Neuron (in vitro differentiated cells): ENCODE results near the gene UBE2C.
"Not testable (repeated sequence)": the region's sequence is repeated elsewhere in the genome, so short reads cannot be mapped to it uniquely, and the experiment has no call there.

ENCODE experiments used
- H2AFZ ChIP-seq: one replicate; pipeline ENCODE4 v1.6.1; 2013; ENCODE audit warnings: low read depth, mild to moderate bottlenecking, inconsistent platforms, low read length, moderate library complexity
- H3K27me3 ChIP-seq: one replicate; pipeline ENCODE4 v1.6.1; 2013; ENCODE audit warnings: low read length; ENCODE audit not compliant: insufficient read depth
- H3K36me3 ChIP-seq: one replicate; pipeline ENCODE4 v1.6.1; 2013; ENCODE audit warnings: low read length; ENCODE audit not compliant: insufficient read depth
- H3K4me1 ChIP-seq: one replicate; pipeline ENCODE4 v1.6.1; 2013; ENCODE audit warnings: low read length; ENCODE audit not compliant: insufficient read depth
- H3K4me3 ChIP-seq: 2 replicates; pipeline ENCODE4 v1.5.1; 2013; ENCODE audit warnings: mild to moderate bottlenecking, low read length, moderate library complexity
- H3K9me3 ChIP-seq: one replicate; pipeline ENCODE4 v1.6.1; 2013; ENCODE audit warnings: low read length

Gene UBE2C

DNA sequence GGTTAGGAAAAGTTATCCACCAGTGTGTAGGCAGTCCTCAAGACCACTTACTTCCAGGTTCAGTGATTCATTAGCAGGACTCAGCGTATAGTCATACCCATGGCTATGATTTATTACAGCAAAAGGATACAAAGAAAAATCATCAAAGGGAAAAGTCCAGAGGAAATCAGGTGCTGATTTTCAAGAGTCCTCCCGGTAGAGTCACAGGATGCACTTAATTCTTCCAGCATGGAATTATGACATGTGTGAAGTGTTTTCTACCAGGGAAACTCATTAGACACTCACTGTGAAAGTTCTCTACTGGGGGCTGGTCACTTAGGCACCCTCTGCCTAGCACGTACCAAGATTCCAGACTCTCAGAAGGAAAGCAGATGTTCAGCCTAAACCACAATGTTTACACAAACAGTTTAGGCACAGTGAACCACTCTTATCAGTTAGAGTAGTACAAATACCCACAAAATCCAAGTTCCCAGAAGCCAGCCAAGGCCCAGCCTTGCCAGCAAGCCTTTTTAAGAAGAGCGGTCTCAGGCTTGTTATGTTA is 31.0 kb upstream of the UBE2C start:
- H3K9me3 ChIP-seq, result no peaks in the 10 kb centered on the region
- no peaks in the 10 kb centered on the region for H3K36me3 ChIP-seq
- no peak overlapping the region for H3K4me3 ChIP-seq
- H3K27me3 ChIP-seq, result no peaks in the 10 kb centered on the region
- H3K4me1 ChIP-seq, result no peaks in the 10 kb centered on the region
- H2AFZ ChIP-seq, result no peak overlapping the region

DNA sequence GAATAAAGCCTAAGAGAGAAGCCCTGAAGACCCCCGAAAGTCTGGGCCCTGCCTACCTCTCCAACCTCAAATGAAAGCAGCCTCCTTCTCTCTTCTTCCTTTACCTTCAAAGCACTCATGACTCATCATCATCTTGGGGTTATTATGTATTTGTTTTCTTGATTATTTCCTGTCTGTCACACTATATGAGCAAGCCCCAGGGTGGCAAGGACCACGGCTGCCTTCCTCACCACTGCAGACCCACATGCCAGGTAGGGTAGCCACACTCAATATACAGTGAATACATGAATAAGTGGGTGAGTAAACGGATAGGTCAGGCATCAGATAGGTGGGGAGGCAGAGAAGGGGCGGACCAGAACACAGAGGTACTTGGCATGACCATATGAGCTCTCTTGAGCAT is 29.6 kb upstream of the UBE2C start:
- Histone ChIP-seq H3K9me3 (no peaks in the 10 kb centered on the region), H3K36me3 (no peaks in the 10 kb centered on the region), H3K27me3 (no peaks in the 10 kb centered on the region), H3K4me1 (no peaks in the 10 kb centered on the region), H3K4me3 (no peak overlapping the region), H2AFZ (no peak overlapping the region)

DNA sequence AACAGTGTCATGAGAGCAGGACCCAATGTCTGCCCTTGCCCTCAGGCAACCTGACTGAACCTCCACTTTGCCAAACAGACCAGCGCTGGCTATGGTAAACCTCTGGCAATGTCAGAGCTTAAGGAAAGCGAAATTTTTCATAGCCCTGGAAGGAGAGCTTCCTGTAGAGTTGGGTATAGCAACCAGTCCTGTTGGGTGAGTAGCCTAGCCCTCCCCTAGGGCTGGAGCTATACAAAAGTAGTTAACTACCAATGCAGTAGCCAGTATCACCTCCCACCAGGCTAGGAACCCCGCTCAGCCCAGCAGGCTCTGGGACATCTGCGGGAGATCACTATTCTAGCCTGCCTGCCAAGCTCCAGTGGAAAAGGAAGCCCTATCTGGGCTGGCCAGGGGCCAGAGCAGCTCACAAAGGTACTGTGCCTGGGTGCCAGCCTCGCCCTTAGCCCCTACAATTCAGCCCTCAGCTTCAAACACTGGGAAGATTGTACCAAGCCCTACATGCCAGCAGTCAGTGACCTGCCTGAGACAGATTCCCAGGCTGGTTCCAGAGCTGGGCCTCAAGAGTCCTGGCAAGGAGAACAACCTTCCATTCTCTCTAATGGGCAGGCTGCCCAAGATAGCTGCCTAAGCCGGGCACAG is 28.7 kb upstream of the UBE2C start:
- Histone ChIP-seq H3K36me3 (no peaks in the 10 kb centered on the region), H3K9me3 (no peaks in the 10 kb centered on the region), H2AFZ (no peak overlapping the region), H3K27me3 (no peaks in the 10 kb centered on the region), H3K4me1 (no peaks in the 10 kb centered on the region), H3K4me3 (no peak overlapping the region)

DNA sequence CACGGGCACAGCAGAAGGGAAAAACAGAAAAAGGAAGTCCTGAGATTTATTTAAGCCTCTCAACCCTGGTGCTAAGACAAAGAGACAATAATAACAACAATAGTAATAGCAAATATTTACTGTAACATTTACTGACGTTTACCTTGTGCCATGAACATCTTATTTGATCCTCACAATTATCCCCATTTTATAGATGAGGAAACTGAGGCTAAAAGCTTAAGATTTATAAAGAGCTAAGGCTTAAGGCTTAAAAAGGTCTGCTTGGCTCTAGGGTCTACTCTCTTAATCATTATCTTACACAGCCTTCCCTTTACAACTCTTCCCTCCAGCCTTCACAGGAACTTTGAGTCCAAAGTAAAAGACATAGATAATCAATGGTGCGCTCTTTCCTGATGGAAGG is 24.1 kb upstream of the UBE2C start:
- Histone ChIP-seq H3K27me3 (no peaks in the 10 kb centered on the region), H3K4me1 (peaks cover 9% of the 10 kb centered on the region), H3K9me3 (no peaks in the 10 kb centered on the region), H3K4me3 (no peak overlapping the region), H2AFZ (no peak overlapping the region), H3K36me3 (no peaks in the 10 kb centered on the region)

DNA sequence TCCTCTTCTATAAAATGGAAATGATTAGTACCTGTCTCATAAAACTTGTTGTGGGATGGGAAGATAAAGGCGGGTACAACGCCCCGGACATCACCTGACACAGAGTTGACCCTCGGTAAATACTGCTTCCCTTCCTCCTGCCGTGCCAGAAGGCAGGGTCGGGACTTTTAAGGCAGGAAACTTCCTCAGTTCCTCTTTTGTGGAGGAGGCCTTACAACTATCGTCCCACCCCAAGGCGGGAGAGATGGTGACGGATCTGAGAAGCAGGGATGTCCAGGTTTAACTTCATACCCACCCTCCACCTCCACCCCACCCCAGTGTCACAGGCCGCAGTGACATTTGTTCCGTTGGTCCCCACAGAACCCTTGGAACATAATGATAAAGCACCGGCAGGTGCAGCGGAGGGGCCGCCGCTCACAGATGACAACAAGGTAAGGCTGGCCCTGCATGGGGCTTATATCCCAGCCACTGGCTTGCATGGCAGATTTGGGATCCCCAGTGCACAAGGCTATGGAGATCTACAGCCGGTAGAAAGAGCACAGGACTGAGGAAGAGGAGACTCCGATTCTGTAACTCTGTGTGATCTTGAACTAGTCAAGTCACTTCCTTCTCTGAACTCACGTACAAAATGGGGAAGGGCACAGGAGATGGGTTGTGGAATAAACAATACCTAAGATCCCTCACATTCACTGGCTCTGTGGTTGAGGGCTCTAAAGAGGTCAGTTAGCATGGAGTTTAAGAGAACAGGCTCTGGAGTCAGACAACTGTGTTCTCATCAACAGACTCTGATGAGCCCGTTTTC is 19.9 kb upstream of the UBE2C start:
- H3K27me3 ChIP-seq, result no peaks in the 10 kb centered on the region
- peaks cover 9% of the 10 kb centered on the region for H3K4me1 ChIP-seq
- peak overlapping the region; percentile 97 for H3K4me3 ChIP-seq
- no peaks in the 10 kb centered on the region for H3K9me3 ChIP-seq
- peak overlapping the region; percentile 75 for H2AFZ ChIP-seq
- H3K36me3 ChIP-seq, result peaks cover 31% of the 10 kb centered on the region

DNA sequence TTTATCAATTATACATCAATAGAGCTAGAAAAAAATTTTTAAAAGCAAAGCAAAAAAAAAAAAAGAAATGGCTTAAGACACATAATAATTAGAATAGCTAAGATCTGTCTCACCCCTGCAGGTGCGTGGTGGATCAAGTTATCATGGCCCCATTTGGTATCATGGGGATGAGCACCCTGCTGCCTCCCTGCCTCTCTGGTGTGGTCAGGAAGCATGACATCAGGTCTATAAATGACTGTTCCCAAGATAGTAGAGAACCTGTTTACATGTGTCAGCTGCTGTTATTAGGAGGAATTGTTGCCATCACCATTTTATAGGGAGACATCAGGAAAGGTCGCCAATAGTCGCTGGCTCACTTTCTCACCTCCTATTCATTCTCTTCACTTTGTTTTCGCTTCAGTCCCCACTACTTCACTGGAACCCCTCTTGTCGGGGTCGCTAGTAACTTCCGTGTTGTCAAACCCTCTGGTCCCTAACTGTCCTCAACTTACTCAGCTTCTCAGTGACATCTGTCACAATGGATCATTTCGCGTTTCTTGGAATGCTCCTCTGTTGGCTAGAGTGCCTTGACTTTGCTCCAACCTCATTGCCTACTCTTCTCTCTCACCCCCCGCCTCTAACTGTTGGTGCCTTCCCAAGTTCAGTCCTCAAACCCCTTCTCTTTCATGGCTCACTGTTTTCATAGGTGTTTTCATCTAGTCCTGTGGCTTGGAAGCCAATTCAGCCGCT is 15.9 kb upstream of the UBE2C start:
- Histone ChIP-seq H3K36me3 (peaks cover 38% of the 10 kb centered on the region), H3K4me3 (no peak overlapping the region), H3K27me3 (no peaks in the 10 kb centered on the region), H3K4me1 (peaks cover 9% of the 10 kb centered on the region), H2AFZ (no peak overlapping the region), H3K9me3 (no peaks in the 10 kb centered on the region)

DNA sequence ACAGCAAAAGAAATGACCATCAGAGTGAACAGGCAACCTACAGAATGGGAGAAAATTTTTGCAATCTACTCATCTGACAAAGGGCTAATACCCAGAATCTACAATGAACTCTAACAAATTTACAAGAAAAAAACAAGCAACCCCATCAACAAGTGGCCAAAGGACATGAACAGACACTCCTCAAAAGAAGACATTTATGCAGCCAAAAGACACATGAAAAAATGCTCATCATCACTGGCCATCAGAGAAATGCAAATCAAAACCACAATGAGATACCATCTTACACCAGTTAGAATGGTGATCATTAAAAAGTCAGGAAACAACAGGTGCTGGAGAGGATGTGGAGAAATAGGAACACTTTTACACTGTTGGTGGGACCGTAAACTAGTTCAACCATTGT is 14.9 kb upstream of the UBE2C start:
- peaks cover 46% of the 10 kb centered on the region for H3K36me3 ChIP-seq
- not testable (repeated sequence) for H3K9me3 ChIP-seq, H2AFZ ChIP-seq, H3K27me3 ChIP-seq, H3K4me1 ChIP-seq, H3K4me3 ChIP-seq

DNA sequence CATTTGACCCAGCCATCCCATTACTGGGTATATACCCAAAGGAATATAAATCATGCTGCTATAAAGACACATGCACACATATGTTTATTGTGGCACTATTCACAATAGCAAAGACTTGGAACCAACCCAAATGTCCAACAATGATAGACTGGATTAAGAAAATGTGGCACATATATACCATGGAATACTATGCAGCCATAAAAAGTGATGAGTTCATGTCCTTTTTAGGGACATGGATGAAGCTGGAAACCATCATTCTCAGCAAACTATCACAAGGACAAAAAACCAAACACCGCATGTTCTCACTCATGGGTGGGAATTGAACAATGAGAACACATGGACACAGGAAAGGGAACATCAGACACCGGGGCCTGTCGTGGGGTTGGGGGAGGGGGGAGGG is 14.5 kb upstream of the UBE2C start:
- H3K9me3 ChIP-seq, H3K4me1 ChIP-seq, H2AFZ ChIP-seq, H3K27me3 ChIP-seq, H3K4me3 ChIP-seq: not testable (repeated sequence)
- H3K36me3 ChIP-seq, result peaks cover 50% of the 10 kb centered on the region

DNA sequence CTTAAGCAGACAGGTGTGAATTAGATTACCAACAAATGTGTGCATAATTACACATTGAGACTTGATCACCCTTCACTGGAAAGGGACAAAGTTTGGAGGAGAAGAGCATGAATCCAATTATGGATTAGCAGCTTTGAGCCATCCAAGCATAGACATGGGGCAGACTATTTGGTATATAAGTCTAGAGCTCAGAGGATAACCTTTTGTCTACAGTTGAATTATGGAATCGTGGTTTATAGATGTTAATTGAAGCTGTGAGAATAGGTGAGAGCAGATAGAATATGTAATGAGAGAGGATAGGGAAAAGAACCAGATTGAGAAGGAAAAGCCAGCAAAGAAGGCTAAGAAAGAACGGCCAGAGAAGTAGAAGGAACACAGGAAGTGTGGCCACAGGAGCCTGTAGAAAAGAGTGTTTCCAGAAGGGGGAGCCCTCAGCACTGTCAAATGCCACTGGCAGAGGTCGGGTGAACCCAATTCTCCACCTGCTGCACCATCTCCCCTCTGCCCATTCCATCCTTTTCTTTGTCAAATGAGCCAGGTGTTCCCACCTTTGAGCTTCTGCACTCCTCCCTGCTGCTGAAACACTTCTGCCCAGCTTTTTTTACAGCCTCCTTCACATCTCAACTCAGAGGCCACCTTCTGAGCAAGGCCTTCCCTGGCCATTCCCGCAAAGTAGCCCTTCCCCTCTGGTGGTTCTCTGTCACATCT is 13.4 kb upstream of the UBE2C start:
- H3K9me3 ChIP-seq, result no peaks in the 10 kb centered on the region
- H3K36me3 ChIP-seq, result peaks cover 57% of the 10 kb centered on the region
- H3K4me1 ChIP-seq, result no peaks in the 10 kb centered on the region
- no peaks in the 10 kb centered on the region for H3K27me3 ChIP-seq
- H3K4me3 ChIP-seq, result no peak overlapping the region
- H2AFZ ChIP-seq, result no peak overlapping the region

DNA sequence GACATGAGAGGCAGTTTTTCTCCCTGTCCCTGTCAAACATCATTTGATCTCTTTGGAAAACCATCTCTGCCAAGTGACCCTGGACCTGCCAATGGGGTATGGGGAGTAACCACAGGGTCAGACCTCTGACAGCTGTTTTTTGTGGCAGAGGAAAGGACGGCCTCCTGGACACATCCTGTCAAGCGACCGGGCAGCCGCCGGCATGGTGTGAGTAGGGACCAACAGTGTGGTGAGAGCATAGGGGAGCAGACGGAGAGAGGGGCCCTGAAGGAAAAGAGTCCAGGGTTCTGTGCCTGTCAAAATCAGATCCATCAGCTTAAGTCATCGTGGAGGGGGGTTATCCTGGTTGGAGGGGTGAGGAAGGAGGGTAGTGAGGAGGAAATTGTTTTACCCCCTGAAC is 10.6 kb upstream of the UBE2C start:
- no peak overlapping the region for H2AFZ ChIP-seq
- no peaks in the 10 kb centered on the region for H3K27me3 ChIP-seq
- peaks cover 56% of the 10 kb centered on the region for H3K36me3 ChIP-seq
- H3K9me3 ChIP-seq, result no peaks in the 10 kb centered on the region
- no peaks in the 10 kb centered on the region for H3K4me1 ChIP-seq
- H3K4me3 ChIP-seq, result no peak overlapping the region

DNA sequence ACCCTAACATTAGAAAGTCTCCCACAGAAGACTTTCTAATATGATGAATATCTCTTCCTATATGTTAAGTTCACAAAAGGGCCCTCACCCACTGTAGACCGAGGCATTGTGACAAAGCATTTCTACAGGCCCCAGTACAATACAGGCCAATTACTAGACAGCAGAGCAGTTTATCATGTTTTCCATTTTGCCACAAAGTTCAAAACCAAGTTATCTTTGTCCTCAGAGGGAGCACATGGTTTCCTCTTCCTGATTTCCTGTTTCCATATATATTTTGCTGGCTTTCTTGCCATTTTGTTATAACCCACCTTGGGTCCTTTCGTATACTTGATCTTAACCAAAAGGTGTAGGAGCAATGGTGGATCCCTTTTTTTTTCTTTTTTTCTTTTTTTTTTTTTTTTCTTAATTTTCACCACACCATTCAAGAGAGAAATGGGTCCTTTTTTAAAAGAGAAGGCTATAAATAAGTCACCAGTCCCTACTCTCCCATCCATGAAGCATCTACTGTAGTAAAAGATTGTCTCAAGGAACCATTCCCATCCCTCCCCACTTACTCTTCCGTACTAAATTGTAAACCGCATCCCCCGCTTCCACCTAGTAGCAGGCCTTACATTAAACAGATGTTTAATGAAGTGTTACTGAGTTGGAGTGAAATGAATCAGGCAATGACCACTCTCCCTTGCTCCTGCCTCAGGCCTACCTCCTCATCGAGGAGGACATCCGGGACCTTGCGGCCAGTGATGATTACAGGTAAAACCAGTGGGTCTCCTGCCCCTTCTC is 2.1 kb upstream of the UBE2C start:
- Histone ChIP-seq H3K36me3 (peaks cover 50% of the 10 kb centered on the region), H3K4me3 (no peak overlapping the region), H3K27me3 (no peaks in the 10 kb centered on the region), H2AFZ (no peak overlapping the region), H3K4me1 (peaks cover 12% of the 10 kb centered on the region), H3K9me3 (peaks cover 2% of the 10 kb centered on the region)

DNA sequence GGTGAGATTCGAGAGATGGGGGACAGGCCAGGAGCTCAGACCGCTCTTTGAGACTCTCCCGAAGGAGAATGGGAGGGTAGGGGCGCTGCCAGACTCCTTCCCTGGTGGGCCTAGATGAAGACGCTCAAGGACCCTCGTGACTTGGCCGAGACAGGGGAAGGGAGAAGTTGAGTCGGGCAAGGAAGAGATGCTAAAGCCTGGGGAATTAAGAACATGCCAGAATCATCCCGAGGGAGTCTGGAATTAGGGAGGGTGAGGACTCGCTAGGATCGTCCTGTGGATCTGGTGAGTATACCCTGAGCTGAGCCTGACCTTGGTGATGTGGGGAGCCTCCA is 529 bp downstream of the UBE2C start:
- peak overlapping the region; percentile 83 for H3K4me3 ChIP-seq
- no peak overlapping the region for H2AFZ ChIP-seq
- peaks cover 47% of the 10 kb centered on the region for H3K36me3 ChIP-seq
- H3K27me3 ChIP-seq, result no peaks in the 10 kb centered on the region
- H3K9me3 ChIP-seq, result peaks cover 2% of the 10 kb centered on the region
- peaks cover 12% of the 10 kb centered on the region for H3K4me1 ChIP-seq
